Activated CD4-positive, alpha-beta memory T cell treated with anti-CD3 and anti-CD28 coated beads for 36 hours (primary cell): ENCODE data around the gene ALG9. TPM values are rescaled to one million over a fixed set of nuclear protein-coding genes. Genes with fewer than 3 reads are reported as not detected.
A peak's percentile ranks its signal among the peaks of the same experiment; 100 is the strongest.

ENCODE experiments used
- CTCF ChIA-PET: fragments of 350-600 bp; sonication (Branson Sonifier 250); formaldehyde crosslinking; loops from one replicate; lab custom pipeline; 2021; ENCODE audit warnings: antibody characterized with exemption, inconsistent platforms; lab: Charles Lee
- POLR2A ChIA-PET: fragments of 350-600 bp; sonication (Branson Sonifier 250); formaldehyde crosslinking; loops from one replicate; lab custom pipeline; 2021; ENCODE audit warnings: antibody characterized with exemption; lab: Charles Lee
- DNase-seq: peaks from one replicate; pipeline ENCODE4 v3.0.0-alpha.2; 2020
- H3K27ac Mint-ChIP-seq: one replicate; pipeline ENCODE4 v1.8.0; 2021; ENCODE audit warnings: mixed read lengths
- H3K27me3 Mint-ChIP-seq: one replicate; pipeline ENCODE4 v1.8.0; 2021; ENCODE audit warnings: mixed read lengths
- H3K36me3 Mint-ChIP-seq: one replicate; pipeline ENCODE4 v1.8.0; 2021; ENCODE audit warnings: mixed read lengths
- H3K4me1 Mint-ChIP-seq: one replicate; pipeline ENCODE4 v1.8.0; 2021; ENCODE audit warnings: low read depth, mixed read lengths
- H3K4me3 Mint-ChIP-seq: one replicate; pipeline ENCODE4 v1.8.0; 2021; ENCODE audit warnings: mild to moderate bottlenecking, mixed read lengths
- H3K9me3 Mint-ChIP-seq: one replicate; pipeline ENCODE4 v1.8.0; 2021; ENCODE audit warnings: mixed read lengths
- intact Hi-C: fragments of 100-400 bp; cut with micrococcal nuclease; formaldehyde crosslinking; loops from one replicate; pipeline ENCODE4 v1.15.1; 2023
- total RNA-seq, 2 experiments: library from RNA; stranded (reverse); gene quantifications; one replicate each; pipeline ENCODE4 v1.2.3, GENCODE V29; 2021

ALG9 gene
- total RNA-seq, 2 experiments from 2014 or later, result 23.6 to 26.7 TPM

DNA sequence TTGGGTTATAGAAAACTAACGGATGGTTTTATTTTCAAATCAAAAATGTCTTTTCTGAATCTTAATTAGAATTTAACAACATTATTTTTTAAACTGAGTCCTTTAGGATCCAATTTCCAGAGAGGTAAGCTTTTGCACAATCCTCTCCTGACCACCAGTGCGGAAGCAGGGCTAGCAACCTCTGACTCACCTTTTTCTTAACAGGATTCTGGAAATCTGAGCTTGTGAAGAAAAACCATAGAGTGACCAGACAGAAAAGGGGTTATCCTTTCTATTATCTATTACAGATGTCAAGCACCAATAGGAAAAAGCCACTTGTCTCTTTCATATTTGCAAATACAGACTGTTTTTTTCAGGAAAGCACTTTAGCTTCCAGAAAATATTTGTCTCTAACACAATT is 25.3 kb downstream of the ALG9 start:
- H3K4me3 Mint-ChIP-seq, result no peak overlapping the region
- intact Hi-C loops, result loop anchor here (10.0 kb wide), 1 partner anchor 391 kb away; no protein-coding TSS in a partner anchor
- DNase-seq, result no peak
- CTCF ChIA-PET, result interaction anchor here (1.1 to 3.2 kb wide), 3 partner anchors 11 to 69 kb away, joined by 3 to 11 read pairs (median 4); no protein-coding TSS in a partner anchor
- H3K27me3 Mint-ChIP-seq, result no peaks in the 10 kb centered on the region
- H3K36me3 Mint-ChIP-seq, result peaks cover 12% of the 10 kb centered on the region
- no peaks in the 10 kb centered on the region for H3K9me3 Mint-ChIP-seq
- POLR2A ChIA-PET, result no interaction called here
- peaks cover 3% of the 10 kb centered on the region for H3K4me1 Mint-ChIP-seq
- no peak overlapping the region for H3K27ac Mint-ChIP-seq

- intact Hi-C loops, result loop anchor here (10.0 kb wide), 1 partner anchor 391 kb away; no protein-coding TSS in a partner anchor
- H3K9me3 Mint-ChIP-seq, result no peaks in the 10 kb centered on the region
- CTCF ChIA-PET, result interaction anchor here (1.0 to 3.2 kb wide), 4 partner anchors 10 to 69 kb away, joined by 3 to 11 read pairs (median 4); no protein-coding TSS in a partner anchor
- no peak for DNase-seq
- H3K27ac Mint-ChIP-seq, result no peak overlapping the region
- H3K36me3 Mint-ChIP-seq, result peaks cover 10% of the 10 kb centered on the region
- POLR2A ChIA-PET, result no interaction called here
- H3K4me1 Mint-ChIP-seq, result peaks cover 4% of the 10 kb centered on the region
- H3K4me3 Mint-ChIP-seq, result no peak overlapping the region
- no peaks in the 10 kb centered on the region for H3K27me3 Mint-ChIP-seq
These were observed 25.9 kb downstream of the ALG9 start for GRCh38 chr11:111845276-111846028.

DNA sequence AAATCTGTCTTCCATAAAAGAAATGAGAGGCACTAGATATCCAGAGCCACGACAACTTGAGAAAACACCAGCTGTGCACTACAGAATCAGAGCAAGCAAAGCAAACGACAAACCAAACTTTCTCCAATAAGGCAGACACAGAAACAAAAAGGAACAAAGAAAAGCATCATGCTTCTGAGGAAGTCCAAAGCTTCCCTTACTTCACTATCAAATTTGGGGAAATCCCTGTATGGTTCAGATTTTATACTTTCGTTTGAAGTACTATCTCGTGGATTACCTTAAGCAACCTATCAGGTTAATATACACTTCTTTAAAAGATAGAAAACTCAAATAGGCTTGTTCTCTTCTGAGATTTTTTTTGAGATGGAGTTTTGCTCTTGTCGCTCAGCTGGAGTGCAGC is 27.7 kb downstream of the ALG9 start:
- Mint-ChIP-seq H3K36me3 (peaks cover 2% of the 10 kb centered on the region), H3K9me3 (no peaks in the 10 kb centered on the region), H3K4me3 (no peak overlapping the region), H3K27me3 (no peaks in the 10 kb centered on the region), H3K4me1 (peaks cover 4% of the 10 kb centered on the region), H3K27ac (no peak overlapping the region)
- ChIA-PET POLR2A (no interaction called here), CTCF (interaction anchor here (1.0 to 5.6 kb wide), 10 partner anchors 8 to 280 kb away, joined by 4 to 35 read pairs (median 8); partner anchors contain the start of gene PPP2R1B)
- no peak for DNase-seq
- intact Hi-C loops, result loop anchor here (10.0 kb wide), 1 partner anchor 389 kb away; no protein-coding TSS in a partner anchor

GRCh38 chr11:111841370-111842053 is 29.9 kb downstream of the ALG9 start:
- intact Hi-C loops, result loop anchor here (1.0 to 10.0 kb wide), 6 partner anchors 64 to 387 kb away; partner anchors contain the start of gene PPP2R1B

DNA sequence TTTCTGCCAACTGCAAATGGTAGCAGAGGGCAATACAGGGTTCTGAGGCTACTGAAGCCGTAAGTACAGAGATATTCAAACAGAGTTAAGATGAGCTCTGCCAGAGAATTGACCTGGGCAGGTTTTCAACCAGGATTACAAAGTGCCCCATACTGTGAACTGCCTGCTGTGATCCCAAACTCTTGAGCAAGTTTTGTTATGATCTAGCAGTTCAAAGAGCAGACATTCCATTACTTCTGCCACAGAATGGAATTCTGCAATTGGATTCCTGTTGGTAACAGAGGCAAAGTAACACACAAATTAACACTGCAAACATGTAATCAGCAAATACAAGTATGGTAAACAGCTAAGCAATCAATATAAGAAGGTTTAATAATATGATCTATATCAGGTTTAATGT is 31.2 kb downstream of the ALG9 start:
- Mint-ChIP-seq H3K27me3 (no peaks in the 10 kb centered on the region), H3K4me3 (no peak overlapping the region), H3K9me3 (no peaks in the 10 kb centered on the region), H3K4me1 (peaks cover 11% of the 10 kb centered on the region), H3K27ac (no peak overlapping the region), H3K36me3 (peaks cover 18% of the 10 kb centered on the region)
- POLR2A ChIA-PET, result no interaction called here
- CTCF ChIA-PET, result interaction anchor here (0.9 to 5.6 kb wide), 6 partner anchors 64 to 267 kb away, joined by 3 to 35 read pairs (median 6); partner anchors contain the start of gene PPP2R1B
- DNase-seq, result no peak
- intact Hi-C loops, result loop anchor here (10.0 kb wide), 1 partner anchor 385 kb away; no protein-coding TSS in a partner anchor

More at GRCh38 chr11:111841370-111842053, 29.9 kb downstream of the ALG9 start:
- no peaks in the 10 kb centered on the region for H3K27me3 Mint-ChIP-seq
- peaks cover 11% of the 10 kb centered on the region for H3K36me3 Mint-ChIP-seq
- no peak overlapping the region for H3K27ac Mint-ChIP-seq
- ChIA-PET POLR2A (no interaction called here), CTCF (interaction anchor here (0.6 to 5.6 kb wide), 29 partner anchors 8 to 280 kb away, joined by 3 to 35 read pairs (median 5); partner anchors contain the start of genes ALG9 and PPP2R1B)
- H3K4me3 Mint-ChIP-seq, result no peak overlapping the region
- no peaks in the 10 kb centered on the region for H3K9me3 Mint-ChIP-seq
- peaks cover 11% of the 10 kb centered on the region for H3K4me1 Mint-ChIP-seq
- peak; percentile 91 for DNase-seq

GRCh38 chr11:111838054-111838453 is 33.3 kb downstream of the ALG9 start:
- peaks cover 22% of the 10 kb centered on the region for H3K36me3 Mint-ChIP-seq

DNA sequence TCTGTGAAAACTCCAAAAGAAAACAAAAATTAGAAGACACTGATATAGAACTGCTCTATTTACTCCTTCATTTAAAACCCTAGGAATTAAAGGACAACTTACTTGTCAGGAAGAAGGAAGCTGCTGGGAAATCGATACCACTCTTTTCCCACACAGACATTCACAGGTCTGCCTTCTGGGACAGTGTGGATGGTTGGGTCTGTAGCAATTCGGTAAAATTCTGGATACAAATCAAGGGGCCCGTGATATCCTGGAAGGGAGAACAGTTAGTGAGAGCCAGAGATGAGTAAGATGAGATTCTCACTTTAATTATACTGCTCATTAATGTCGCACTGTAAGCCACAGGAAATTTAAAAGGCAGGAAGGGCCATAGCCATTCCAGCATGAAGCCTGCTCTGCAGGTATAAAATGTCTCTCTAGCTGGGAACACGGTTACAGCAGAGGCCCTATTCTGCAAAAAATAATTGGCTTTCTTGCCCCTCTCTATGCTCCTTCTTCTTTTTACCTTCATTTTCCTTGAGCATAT is 34.0 kb downstream of the ALG9 start:
- H3K27me3 Mint-ChIP-seq, result no peaks in the 10 kb centered on the region
- ChIA-PET POLR2A (no interaction called here), CTCF (no interaction called here)
- H3K36me3 Mint-ChIP-seq, result peaks cover 22% of the 10 kb centered on the region
- no peak overlapping the region for H3K27ac Mint-ChIP-seq
- DNase-seq, result no peak
- no peaks in the 10 kb centered on the region for H3K9me3 Mint-ChIP-seq
- H3K4me1 Mint-ChIP-seq, result peaks cover 11% of the 10 kb centered on the region
- intact Hi-C loops, result no loop called here
- H3K4me3 Mint-ChIP-seq, result no peak overlapping the region

More at GRCh38 chr11:111838054-111838453, 33.3 kb downstream of the ALG9 start:
- H3K4me3 Mint-ChIP-seq, result no peak overlapping the region
- no peak for DNase-seq
- H3K4me1 Mint-ChIP-seq, result peaks cover 11% of the 10 kb centered on the region
- no peaks in the 10 kb centered on the region for H3K27me3 Mint-ChIP-seq
- intact Hi-C loops, result no loop called here
- no peak overlapping the region for H3K27ac Mint-ChIP-seq
- ChIA-PET CTCF (interaction anchor here (1.6 to 5.6 kb wide), 2 partner anchors 62 to 252 kb away, joined by 4 to 35 read pairs; no protein-coding TSS in a partner anchor), POLR2A (no interaction called here)
- H3K9me3 Mint-ChIP-seq, result no peaks in the 10 kb centered on the region

DNA sequence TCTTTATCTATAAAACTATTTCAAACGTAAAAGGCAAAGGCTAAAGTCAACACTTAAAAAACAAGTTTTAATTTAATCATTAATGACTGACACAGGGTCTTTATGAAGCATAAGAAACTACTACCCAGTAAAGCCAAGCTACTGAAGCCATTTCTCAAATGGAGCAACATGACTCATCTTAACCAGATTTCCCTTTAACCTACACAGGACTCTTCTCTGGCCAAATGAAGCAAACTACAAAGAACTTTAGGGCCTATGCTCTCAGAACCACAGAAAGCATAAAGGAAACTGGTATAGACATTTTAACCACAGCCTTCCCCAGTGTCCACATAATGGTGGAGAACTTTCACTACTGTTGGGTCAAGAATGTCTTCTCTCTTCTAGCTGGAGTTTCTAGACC is 34.7 kb downstream of the ALG9 start:
- no peak overlapping the region for H3K4me3 Mint-ChIP-seq
- H3K27me3 Mint-ChIP-seq, result no peaks in the 10 kb centered on the region
- DNase-seq, result no peak
- H3K9me3 Mint-ChIP-seq, result no peaks in the 10 kb centered on the region
- ChIA-PET POLR2A (no interaction called here), CTCF (no interaction called here)
- intact Hi-C loops, result no loop called here
- no peak overlapping the region for H3K27ac Mint-ChIP-seq
- peaks cover 11% of the 10 kb centered on the region for H3K4me1 Mint-ChIP-seq
- peaks cover 22% of the 10 kb centered on the region for H3K36me3 Mint-ChIP-seq

- intact Hi-C loops, result no loop called here
- no peak overlapping the region for H3K4me3 Mint-ChIP-seq
- H3K36me3 Mint-ChIP-seq, result peaks cover 27% of the 10 kb centered on the region
- no peak for DNase-seq
- H3K9me3 Mint-ChIP-seq, result no peaks in the 10 kb centered on the region
- H3K27ac Mint-ChIP-seq, result no peak overlapping the region
- CTCF ChIA-PET, result interaction anchor here (2.0 kb wide), 1 partner anchor 7 kb away, joined by 7 read pairs; no protein-coding TSS in a partner anchor
- peaks cover 9% of the 10 kb centered on the region for H3K4me1 Mint-ChIP-seq
- H3K27me3 Mint-ChIP-seq, result no peaks in the 10 kb centered on the region
- POLR2A ChIA-PET, result no interaction called here
These were observed 35.2 kb downstream of the ALG9 start for GRCh38 chr11:111836162-111836561.

- Mint-ChIP-seq H3K4me1 (peaks cover 7% of the 10 kb centered on the region), H3K27ac (no peak overlapping the region), H3K27me3 (no peaks in the 10 kb centered on the region), H3K4me3 (no peak overlapping the region), H3K9me3 (no peaks in the 10 kb centered on the region), H3K36me3 (peaks cover 27% of the 10 kb centered on the region)
- ChIA-PET CTCF (interaction anchor here (1.0 to 2.0 kb wide), 3 partner anchors 8 to 58 kb away, joined by 3 to 7 read pairs (median 4); no protein-coding TSS in a partner anchor), POLR2A (no interaction called here)
- intact Hi-C loops, result no loop called here
- no peak for DNase-seq
These were observed 35.7 kb downstream of the ALG9 start for GRCh38 chr11:111835665-111836064.

- no peaks in the 10 kb centered on the region for H3K27me3 Mint-ChIP-seq
- peaks cover 13% of the 10 kb centered on the region for H3K4me1 Mint-ChIP-seq
- H3K27ac Mint-ChIP-seq, result no peak overlapping the region
- H3K4me3 Mint-ChIP-seq, result no peak overlapping the region
- intact Hi-C loops, result no loop called here
- H3K9me3 Mint-ChIP-seq, result no peaks in the 10 kb centered on the region
- ChIA-PET CTCF (interaction anchor here (0.8 to 2.0 kb wide), 4 partner anchors 9 to 248 kb away, joined by 3 to 7 read pairs (median 4); no protein-coding TSS in a partner anchor), POLR2A (interaction anchor here (1.3 kb wide), 1 partner anchor 8 kb away, joined by 3 read pairs; no protein-coding TSS in a partner anchor)
- peaks cover 29% of the 10 kb centered on the region for H3K36me3 Mint-ChIP-seq
- no peak for DNase-seq
These were observed 36.8 kb downstream of the ALG9 start for GRCh38 chr11:111834432-111835163.
